ENCODE data around the gene KCTD20. TPM values are rescaled to one million over a fixed set of nuclear protein-coding genes. Genes with fewer than 3 reads are reported as not detected.

The KCTD20 gene
- total RNA-seq, 5 donors from 2014 or later (not counting 1 experiment from before 2014, with no cell fraction given) = 29.7 to 39.8 (median 33.3) TPM

- no peak overlapping the region for H3K27ac ChIP-seq (ENCODE audit: low read length)
- H3K4me3 Mint-ChIP-seq = no peak overlapping the region
- ChIA-PET POLR2A (no interaction called here), CTCF (no interaction called here)
- H3K4me1 Mint-ChIP-seq = peaks cover 52 to 64% (median 56%) of the 10 kb centered on the region in 3 donors
- peaks cover 63% of the 10 kb centered on the region for H3K36me3 Mint-ChIP-seq
- H3K27me3 Mint-ChIP-seq = no peaks in the 10 kb centered on the region
- no peaks in the 10 kb centered on the region for H3K9me3 ChIP-seq
- ATAC-seq (replicated peaks in 1 of 4) (no peak), DNase-seq (no peak)
- H3K27me3 ChIP-seq (replicated peaks in 1 of 2; ENCODE audit: control insufficient read depth in 2 of 2, extremely low read depth in 1 of 2, insufficient read depth in 2 of 2, low read length in 1 of 2) = no peaks in the 10 kb centered on the region
- H3K36me3 ChIP-seq (ENCODE audit: control insufficient read depth in 2 of 2, extremely low read depth in 1 of 2, insufficient read depth in 1 of 2, low read length in 1 of 2) = peaks cover 0 to 78% of the 10 kb centered on the region in 2 donors
- no peaks in the 10 kb centered on the region for H3K9me3 Mint-ChIP-seq
- WGBS (ENCODE audit: insufficient coverage) = 100% methylated on average over 1 of the region's 2 CpGs
- peaks cover 8 to 21% of the 10 kb centered on the region in 2 experiments for H3K4me1 ChIP-seq (ENCODE audit: control insufficient read depth in 1 of 2, extremely low read depth in 1 of 2, insufficient read depth in 2 of 2, low read length in 2 of 2)
- no peak overlapping the region for H3K4me3 ChIP-seq (ENCODE audit: control insufficient read depth in 1 of 2, extremely low read depth in 1 of 2, low read length in 1 of 2)
- peak overlapping the region; percentile 39 to 58 for H3K27ac Mint-ChIP-seq
Measured at GRCh38 chr6:36525346-36525745, 82.5 kb downstream of the KCTD20 start.

- H3K4me3 Mint-ChIP-seq = peak overlapping the region in 1 of 3 donors; percentile 49
- POLR2A ChIA-PET = interaction anchor here in 1 of 2 donors (0.6 kb wide), 1 partner anchor 20 kb away, joined by 6 read pairs; no protein-coding TSS in a partner anchor
- CTCF ChIA-PET = no interaction called here
- no peaks in the 10 kb centered on the region for H3K9me3 Mint-ChIP-seq
- no peaks in the 10 kb centered on the region for H3K9me3 ChIP-seq
- peaks cover 8 to 21% of the 10 kb centered on the region in 2 experiments for H3K4me1 ChIP-seq (ENCODE audit: control insufficient read depth in 1 of 2, extremely low read depth in 1 of 2, insufficient read depth in 2 of 2, low read length in 2 of 2)
- H3K27ac ChIP-seq (ENCODE audit: low read length) = no peak overlapping the region
- peak overlapping the region in 1 of 2 donors; percentile 7 for H3K27ac Mint-ChIP-seq
- no CpG with 5 or more reads among the region's 2 CpGs for WGBS (ENCODE audit: insufficient coverage)
- peaks cover 62% of the 10 kb centered on the region for H3K36me3 Mint-ChIP-seq
- H3K36me3 ChIP-seq (ENCODE audit: control insufficient read depth in 2 of 2, extremely low read depth in 1 of 2, insufficient read depth in 1 of 2, low read length in 1 of 2) = peaks cover 0 to 75% of the 10 kb centered on the region in 2 donors
- no peaks in the 10 kb centered on the region for H3K27me3 ChIP-seq (replicated peaks in 1 of 2; ENCODE audit: control insufficient read depth in 2 of 2, extremely low read depth in 1 of 2, insufficient read depth in 2 of 2, low read length in 1 of 2)
- peaks cover 52 to 63% (median 56%) of the 10 kb centered on the region in 3 donors for H3K4me1 Mint-ChIP-seq
- no peak for DNase-seq
- ATAC-seq (replicated peaks in 1 of 4) = no peak
- H3K27me3 Mint-ChIP-seq = no peaks in the 10 kb centered on the region
- no peak overlapping the region for H3K4me3 ChIP-seq (ENCODE audit: control insufficient read depth in 1 of 2, extremely low read depth in 1 of 2, low read length in 1 of 2)
Measured at GRCh38 chr6:36526066-36526465, 83.3 kb downstream of the KCTD20 start.

GRCh38 chr6:36533321-36533720 is 90.5 kb downstream of the KCTD20 start:
- DNase-seq (no peak), ATAC-seq (replicated peaks in 1 of 4) (no peak)
- peaks cover 74% of the 10 kb centered on the region for H3K36me3 Mint-ChIP-seq
- peaks cover 10 to 26% of the 10 kb centered on the region in 2 experiments for H3K4me1 ChIP-seq (ENCODE audit: control insufficient read depth in 1 of 2, extremely low read depth in 1 of 2, insufficient read depth in 2 of 2, low read length in 2 of 2)
- H3K27me3 Mint-ChIP-seq = no peaks in the 10 kb centered on the region
- peaks cover 84 to 88% (median 85%) of the 10 kb centered on the region in 3 donors for H3K4me1 Mint-ChIP-seq
- H3K36me3 ChIP-seq (ENCODE audit: control insufficient read depth in 2 of 2, extremely low read depth in 1 of 2, insufficient read depth in 1 of 2, low read length in 1 of 2) = peaks cover 7 to 70% of the 10 kb centered on the region in 2 donors
- ChIA-PET CTCF (interaction anchor here in 1 of 2 donors (0.7 kb wide), 1 partner anchor 14 kb away, joined by 3 read pairs; no protein-coding TSS in a partner anchor), POLR2A (interaction anchor here (0.6 to 1.0 kb wide), 2 partner anchors 11 to 65 kb away, joined by 3 to 4 read pairs; no protein-coding TSS in a partner anchor)
- WGBS (ENCODE audit: insufficient coverage) = no CpG with 5 or more reads among the region's 1 CpG
- peak overlapping the region in 1 of 3 donors; percentile 42 for H3K4me3 Mint-ChIP-seq
- no peak overlapping the region for H3K27ac ChIP-seq (ENCODE audit: low read length)
- H3K27me3 ChIP-seq (replicated peaks in 1 of 2; ENCODE audit: control insufficient read depth in 2 of 2, extremely low read depth in 1 of 2, insufficient read depth in 2 of 2, low read length in 1 of 2) = no peaks in the 10 kb centered on the region
- no peaks in the 10 kb centered on the region for H3K9me3 Mint-ChIP-seq
- H3K4me3 ChIP-seq (ENCODE audit: control insufficient read depth in 1 of 2, extremely low read depth in 1 of 2, low read length in 1 of 2) = no peak overlapping the region
- peak overlapping the region; percentile 8 to 84 for H3K27ac Mint-ChIP-seq
- H3K9me3 ChIP-seq = no peaks in the 10 kb centered on the region

- CTCF ChIA-PET = no interaction called here
- Histone ChIP-seq H3K9me3 (no peaks in the 10 kb centered on the region), H3K4me1 (ENCODE audit: control insufficient read depth in 1 of 2, extremely low read depth in 1 of 2, insufficient read depth in 2 of 2, low read length in 2 of 2) (peaks cover 31 to 55% of the 10 kb centered on the region in 2 experiments), H3K36me3 (ENCODE audit: control insufficient read depth in 2 of 2, extremely low read depth in 1 of 2, insufficient read depth in 1 of 2, low read length in 1 of 2) (peaks cover 12 to 71% of the 10 kb centered on the region in 2 donors), H3K4me3 (ENCODE audit: control insufficient read depth in 1 of 2, extremely low read depth in 1 of 2, low read length in 1 of 2) (no peak overlapping the region), H3K27ac (ENCODE audit: low read length) (no peak overlapping the region), H3K27me3 (replicated peaks in 1 of 2; ENCODE audit: control insufficient read depth in 2 of 2, extremely low read depth in 1 of 2, insufficient read depth in 2 of 2, low read length in 1 of 2) (no peaks in the 10 kb centered on the region)
- H3K36me3 Mint-ChIP-seq = peaks cover 70% of the 10 kb centered on the region
- H3K27ac Mint-ChIP-seq = peak overlapping the region; percentile 41 to 75
- H3K4me1 Mint-ChIP-seq = peaks cover 83 to 86% (median 86%) of the 10 kb centered on the region in 3 donors
- 71% methylated on average over 1 of the region's 3 CpGs for WGBS (ENCODE audit: insufficient coverage)
- peak overlapping the region in 1 of 3 donors; percentile 17 for H3K4me3 Mint-ChIP-seq
- no peak for DNase-seq
- POLR2A ChIA-PET = interaction anchor here in 1 of 2 donors (0.5 kb wide), 1 partner anchor 114 kb away, joined by 3 read pairs; no protein-coding TSS in a partner anchor
- no peaks in the 10 kb centered on the region for H3K27me3 Mint-ChIP-seq
- no peak for ATAC-seq (replicated peaks in 1 of 4)
- H3K9me3 Mint-ChIP-seq = no peaks in the 10 kb centered on the region
Measured at GRCh38 chr6:36536873-36537547, 94.2 kb downstream of the KCTD20 start.

GRCh38 chr6:36539814-36540568 is 97.2 kb downstream of the KCTD20 start:
- DNase-seq = peak in 12 of 35 experiments; percentile 10 to 62 (median 26)
- H3K27me3 Mint-ChIP-seq = no peaks in the 10 kb centered on the region
- ChIA-PET CTCF (interaction anchor here in 1 of 2 donors (0.5 to 0.6 kb wide), 2 partner anchors 61 to 75 kb away, joined by 3 to 8 read pairs; no protein-coding TSS in a partner anchor), POLR2A (interaction anchor here (0.5 to 1.2 kb wide), 6 partner anchors 9 to 195 kb away, joined by 3 to 6 read pairs (median 5); no protein-coding TSS in a partner anchor)
- ATAC-seq (replicated peaks in 1 of 4) = peak; percentile 68 to 86 (median 76)
- peaks cover 57% of the 10 kb centered on the region for H3K36me3 Mint-ChIP-seq
- Histone ChIP-seq H3K4me3 (ENCODE audit: control insufficient read depth in 1 of 2, extremely low read depth in 1 of 2, low read length in 1 of 2) (peak overlapping the region in 1 of 2 donors; percentile 4), H3K27ac (ENCODE audit: low read length) (peak overlapping the region; percentile 79), H3K27me3 (replicated peaks in 1 of 2; ENCODE audit: control insufficient read depth in 2 of 2, extremely low read depth in 1 of 2, insufficient read depth in 2 of 2, low read length in 1 of 2) (no peaks in the 10 kb centered on the region), H3K36me3 (ENCODE audit: control insufficient read depth in 2 of 2, extremely low read depth in 1 of 2, insufficient read depth in 1 of 2, low read length in 1 of 2) (peaks cover 12 to 51% of the 10 kb centered on the region in 2 donors), H3K4me1 (ENCODE audit: control insufficient read depth in 1 of 2, extremely low read depth in 1 of 2, insufficient read depth in 2 of 2, low read length in 2 of 2) (peaks cover 42 to 63% of the 10 kb centered on the region in 2 experiments), H3K9me3 (no peaks in the 10 kb centered on the region)
- peak overlapping the region; percentile 85 to 89 for H3K27ac Mint-ChIP-seq
- no peaks in the 10 kb centered on the region for H3K9me3 Mint-ChIP-seq
- no CpG with 5 or more reads among the region's 4 CpGs for WGBS (ENCODE audit: insufficient coverage)
- H3K4me1 Mint-ChIP-seq = peaks cover 71 to 80% (median 77%) of the 10 kb centered on the region in 3 donors
- peak overlapping the region; percentile 62 to 100 (median 67) for H3K4me3 Mint-ChIP-seq
